Activated CD4-positive, alpha-beta T cell treated with anti-CD3 and anti-CD28 coated beads, Interleukin-2, amount 10 ng/mL, durations not matched to agents 7 days and 5 days (primary cell): ENCODE data around the gene BIN1. TPM values are rescaled to one million over a fixed set of nuclear protein-coding genes. Genes with fewer than 3 reads are reported as not detected.

Source experiments
- CTCF ChIA-PET: fragments of 350-600 bp; sonication (Branson Sonifier 250); formaldehyde crosslinking; loops from one replicate; lab custom pipeline; 2021; ENCODE audit warnings: antibody characterized with exemption; lab: Charles Lee
- POLR2A ChIA-PET: fragments of 350-600 bp; sonication (Branson Sonifier 250); formaldehyde crosslinking; loops from one replicate; lab custom pipeline; 2021; ENCODE audit warnings: antibody characterized with exemption; lab: Charles Lee
- DNase-seq: peaks from one replicate; pipeline ENCODE4 v3.0.0-alpha.2; 2020
- H3K27ac Mint-ChIP-seq: one replicate; pipeline ENCODE4 v1.8.0; 2021; ENCODE audit warnings: mild to moderate bottlenecking, moderate library complexity, mixed read lengths
- H3K27me3 Mint-ChIP-seq: one replicate; pipeline ENCODE4 v1.8.0; 2021; ENCODE audit warnings: mixed read lengths
- H3K36me3 Mint-ChIP-seq: one replicate; pipeline ENCODE4 v1.8.0; 2021; ENCODE audit warnings: low read depth, mixed read lengths
- H3K4me1 Mint-ChIP-seq: one replicate; pipeline ENCODE4 v1.8.0; 2021; ENCODE audit warnings: mixed read lengths
- H3K4me3 Mint-ChIP-seq: one replicate; pipeline ENCODE4 v1.8.0; 2021; ENCODE audit warnings: mild to moderate bottlenecking, moderate library complexity, mixed read lengths
- H3K9me3 Mint-ChIP-seq: one replicate; pipeline ENCODE4 v1.8.0; 2021; ENCODE audit warnings: mixed read lengths
- total RNA-seq, 2 experiments: library from RNA; stranded (reverse); gene quantifications; one replicate each; pipeline ENCODE4 v1.2.3, GENCODE V29; 2021

BIN1 gene
- total RNA-seq, 2 experiments from 2014 or later = 140 to 148 TPM

GRCh38 chr2:127046579-127046978 is 60.4 kb downstream of the BIN1 start:
- H3K9me3 Mint-ChIP-seq = no peaks in the 10 kb centered on the region
- no peaks in the 10 kb centered on the region for H3K27me3 Mint-ChIP-seq
- H3K4me3 Mint-ChIP-seq = no peak overlapping the region
- H3K4me1 Mint-ChIP-seq = peaks cover 7% of the 10 kb centered on the region
- DNase-seq = no peak
- H3K36me3 Mint-ChIP-seq = peaks cover 16% of the 10 kb centered on the region
- H3K27ac Mint-ChIP-seq = no peak overlapping the region
- ChIA-PET POLR2A (no interaction called here), CTCF (no interaction called here)

DNA sequence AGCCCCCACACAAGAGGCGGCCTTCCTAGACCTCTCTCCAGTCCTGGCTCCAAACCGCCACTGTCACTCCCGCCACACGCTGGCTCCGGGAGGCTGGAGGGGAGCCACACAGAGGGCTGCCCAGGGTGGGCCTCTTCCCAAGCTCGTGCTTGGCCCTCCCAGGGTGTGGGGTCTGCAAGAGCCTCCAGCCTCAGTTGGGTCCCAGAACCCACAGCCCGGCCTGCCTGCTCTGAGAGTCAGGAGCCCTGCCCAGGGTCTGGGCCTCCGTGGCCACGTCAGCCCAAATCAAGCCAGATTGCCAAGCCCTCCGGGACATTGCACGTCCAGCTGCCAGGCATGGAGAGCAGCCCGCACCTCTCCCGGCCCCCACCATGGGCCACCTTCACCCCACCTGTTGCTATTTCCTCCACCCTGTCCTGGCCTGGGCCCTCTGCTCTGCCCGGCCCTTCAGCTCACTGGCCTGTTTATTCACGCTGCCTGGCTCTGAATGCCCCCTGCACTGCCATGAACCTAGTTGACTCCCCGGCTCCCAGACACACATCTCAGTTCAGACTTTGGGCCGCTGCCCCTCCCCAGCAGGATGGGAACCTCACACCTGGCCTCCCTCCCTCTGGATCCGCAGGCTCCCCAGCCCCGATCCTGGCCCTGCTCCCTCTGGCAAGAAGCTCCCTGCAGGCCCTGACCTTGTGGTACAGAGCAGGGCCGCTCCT is 61.0 kb downstream of the BIN1 start:
- ChIA-PET CTCF (no interaction called here), POLR2A (no interaction called here)
- no peak overlapping the region for H3K4me3 Mint-ChIP-seq
- no peaks in the 10 kb centered on the region for H3K9me3 Mint-ChIP-seq
- H3K4me1 Mint-ChIP-seq = peaks cover 7% of the 10 kb centered on the region
- no peak for DNase-seq
- no peaks in the 10 kb centered on the region for H3K27me3 Mint-ChIP-seq
- no peak overlapping the region for H3K27ac Mint-ChIP-seq
- peaks cover 16% of the 10 kb centered on the region for H3K36me3 Mint-ChIP-seq

DNA sequence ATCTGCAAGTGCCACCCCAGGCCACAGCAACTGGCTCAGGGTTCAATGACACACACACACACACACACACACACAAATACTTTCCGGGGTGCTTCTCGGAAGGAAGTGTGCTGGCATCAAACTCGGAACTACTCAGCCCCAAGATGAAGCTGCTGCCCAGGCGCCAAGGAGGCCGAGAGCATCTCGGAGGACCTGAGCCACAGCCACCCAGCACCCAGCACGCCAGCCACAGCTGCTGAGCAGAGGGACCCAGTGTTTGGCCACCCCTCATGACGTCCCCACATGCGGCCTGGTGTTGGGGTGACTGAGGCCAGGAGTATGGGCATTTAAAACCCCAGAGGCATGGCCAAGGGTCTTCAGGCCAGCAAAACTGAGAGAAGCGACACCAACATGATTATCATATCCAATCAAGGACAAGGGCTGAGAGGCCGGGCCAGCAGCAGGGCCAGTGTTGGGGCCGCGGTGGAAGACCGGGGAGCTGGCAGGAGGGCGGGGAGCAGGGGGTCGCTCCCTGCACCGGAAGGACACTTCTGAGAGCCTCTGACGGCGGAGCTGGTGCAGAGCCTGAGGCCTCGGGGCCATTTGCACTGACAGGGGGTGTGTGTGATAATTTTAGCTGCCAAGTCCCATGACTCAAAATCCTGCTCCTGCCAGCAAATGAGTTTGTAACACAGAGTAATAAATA is 61.8 kb downstream of the BIN1 start:
- H3K36me3 Mint-ChIP-seq = peaks cover 16% of the 10 kb centered on the region
- peaks cover 2% of the 10 kb centered on the region for H3K4me1 Mint-ChIP-seq
- no peak for DNase-seq
- H3K4me3 Mint-ChIP-seq = no peak overlapping the region
- CTCF ChIA-PET = interaction anchor here (0.9 to 1.2 kb wide), 4 partner anchors 8 to 23 kb away, joined by 3 to 4 read pairs (median 4); no protein-coding TSS in a partner anchor
- no peak overlapping the region for H3K27ac Mint-ChIP-seq
- H3K9me3 Mint-ChIP-seq = no peaks in the 10 kb centered on the region
- POLR2A ChIA-PET = no interaction called here
- H3K27me3 Mint-ChIP-seq = no peaks in the 10 kb centered on the region

DNA sequence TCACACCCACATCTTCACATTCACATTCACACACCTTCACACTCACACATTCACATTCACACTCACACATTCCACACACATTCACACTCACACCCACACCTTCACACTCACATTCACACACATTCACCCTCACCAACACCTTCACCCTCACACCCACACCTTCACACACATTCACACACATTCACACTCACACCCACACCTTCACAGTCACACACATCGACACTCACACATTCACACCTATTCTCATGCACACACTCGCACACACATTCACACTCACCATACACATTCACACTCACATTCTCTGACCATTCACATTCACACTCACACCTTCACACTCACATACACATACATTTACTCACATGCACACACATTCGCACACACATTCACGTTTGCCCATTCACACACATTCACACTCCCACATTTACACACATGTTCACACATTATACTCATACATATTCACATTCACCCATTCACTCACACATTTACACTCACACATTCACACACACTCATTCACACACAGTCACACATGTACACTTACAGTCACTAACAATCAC is 62.7 kb downstream of the BIN1 start:
- H3K4me1 Mint-ChIP-seq = no peaks in the 10 kb centered on the region
- H3K27me3 Mint-ChIP-seq = no peaks in the 10 kb centered on the region
- H3K27ac Mint-ChIP-seq = no peak overlapping the region
- DNase-seq = no peak
- H3K36me3 Mint-ChIP-seq = peaks cover 14% of the 10 kb centered on the region
- no peaks in the 10 kb centered on the region for H3K9me3 Mint-ChIP-seq
- H3K4me3 Mint-ChIP-seq = no peak overlapping the region
- CTCF ChIA-PET = interaction anchor here (0.9 to 1.2 kb wide), 4 partner anchors 9 to 24 kb away, joined by 3 to 4 read pairs (median 4); no protein-coding TSS in a partner anchor
- POLR2A ChIA-PET = no interaction called here

- DNase-seq = no peak
- Mint-ChIP-seq H3K27ac (no peak overlapping the region), H3K27me3 (no peaks in the 10 kb centered on the region), H3K4me3 (no peak overlapping the region), H3K36me3 (peaks cover 12% of the 10 kb centered on the region), H3K4me1 (no peaks in the 10 kb centered on the region), H3K9me3 (no peaks in the 10 kb centered on the region)
- ChIA-PET CTCF (no interaction called here), POLR2A (no interaction called here)
These were observed 63.4 kb downstream of the BIN1 start for GRCh38 chr2:127043367-127044164.

DNA sequence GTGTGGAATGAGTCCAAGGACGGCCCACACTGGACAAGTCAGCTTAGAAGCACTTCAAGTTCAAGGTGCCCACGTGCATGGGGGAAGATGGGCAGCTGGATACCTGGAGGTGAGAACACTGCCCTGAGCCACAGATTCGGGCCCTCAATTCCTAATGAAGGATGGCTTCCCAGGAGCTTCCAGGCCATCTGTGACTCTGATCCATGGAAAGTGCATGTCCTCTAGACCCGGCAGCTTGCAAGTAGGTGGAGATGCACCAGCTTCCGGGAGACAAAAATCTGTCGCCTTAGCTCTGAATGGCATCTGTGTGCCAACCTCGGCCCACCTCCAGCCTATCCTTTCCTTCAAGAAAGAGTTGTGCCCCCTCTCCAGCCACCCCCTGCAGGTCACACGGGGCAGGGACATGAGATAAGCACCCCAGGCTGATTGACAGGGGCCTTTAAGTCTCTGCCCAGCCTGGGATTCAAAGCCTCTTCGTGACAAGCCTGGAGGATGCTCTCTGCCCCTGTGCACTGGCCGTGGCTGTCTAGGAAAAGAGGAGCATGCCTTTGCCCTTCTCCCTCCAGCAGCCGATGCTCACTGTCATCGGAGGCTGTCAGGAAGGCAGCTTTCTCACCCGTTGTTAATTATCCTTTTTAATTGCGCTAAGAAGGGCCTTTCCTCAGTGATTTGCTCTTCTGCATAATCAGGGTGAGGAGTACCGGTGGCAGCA is 65.5 kb downstream of the BIN1 start:
- POLR2A ChIA-PET = no interaction called here
- Mint-ChIP-seq H3K36me3 (peaks cover under 1% of the 10 kb centered on the region), H3K27ac (no peak overlapping the region), H3K4me3 (no peak overlapping the region), H3K4me1 (no peaks in the 10 kb centered on the region), H3K9me3 (no peaks in the 10 kb centered on the region), H3K27me3 (no peaks in the 10 kb centered on the region)
- CTCF ChIA-PET = no interaction called here
- DNase-seq = no peak

- no peaks in the 10 kb centered on the region for H3K27me3 Mint-ChIP-seq
These were observed 66.8 kb downstream of the BIN1 start for GRCh38 chr2:127040169-127040568.

GRCh38 chr2:127039387-127040031 is 67.4 kb downstream of the BIN1 start:
- DNase-seq = no peak
- ChIA-PET POLR2A (no interaction called here), CTCF (interaction anchor here (1.2 kb wide), 1 partner anchor 11 kb away, joined by 6 read pairs; no protein-coding TSS in a partner anchor)
- H3K4me1 Mint-ChIP-seq = no peaks in the 10 kb centered on the region
- H3K4me3 Mint-ChIP-seq = no peak overlapping the region
- no peaks in the 10 kb centered on the region for H3K36me3 Mint-ChIP-seq
- no peaks in the 10 kb centered on the region for H3K27me3 Mint-ChIP-seq
- H3K9me3 Mint-ChIP-seq = no peaks in the 10 kb centered on the region
- no peak overlapping the region for H3K27ac Mint-ChIP-seq

More at GRCh38 chr2:127040169-127040568, 66.8 kb downstream of the BIN1 start:
- ChIA-PET POLR2A (no interaction called here), CTCF (interaction anchor here (1.2 kb wide), 1 partner anchor 10 kb away, joined by 6 read pairs; no protein-coding TSS in a partner anchor)
- Mint-ChIP-seq H3K4me1 (no peaks in the 10 kb centered on the region), H3K4me3 (no peak overlapping the region), H3K36me3 (no peaks in the 10 kb centered on the region), H3K9me3 (no peaks in the 10 kb centered on the region), H3K27ac (no peak overlapping the region)
- DNase-seq = no peak

- ChIA-PET CTCF (no interaction called here), POLR2A (no interaction called here)
- Mint-ChIP-seq H3K4me3 (no peak overlapping the region), H3K9me3 (no peaks in the 10 kb centered on the region), H3K27ac (no peak overlapping the region), H3K36me3 (no peaks in the 10 kb centered on the region), H3K4me1 (no peaks in the 10 kb centered on the region), H3K27me3 (no peaks in the 10 kb centered on the region)
- no peak for DNase-seq
These were observed 69.5 kb downstream of the BIN1 start for GRCh38 chr2:127037476-127037875.

DNA sequence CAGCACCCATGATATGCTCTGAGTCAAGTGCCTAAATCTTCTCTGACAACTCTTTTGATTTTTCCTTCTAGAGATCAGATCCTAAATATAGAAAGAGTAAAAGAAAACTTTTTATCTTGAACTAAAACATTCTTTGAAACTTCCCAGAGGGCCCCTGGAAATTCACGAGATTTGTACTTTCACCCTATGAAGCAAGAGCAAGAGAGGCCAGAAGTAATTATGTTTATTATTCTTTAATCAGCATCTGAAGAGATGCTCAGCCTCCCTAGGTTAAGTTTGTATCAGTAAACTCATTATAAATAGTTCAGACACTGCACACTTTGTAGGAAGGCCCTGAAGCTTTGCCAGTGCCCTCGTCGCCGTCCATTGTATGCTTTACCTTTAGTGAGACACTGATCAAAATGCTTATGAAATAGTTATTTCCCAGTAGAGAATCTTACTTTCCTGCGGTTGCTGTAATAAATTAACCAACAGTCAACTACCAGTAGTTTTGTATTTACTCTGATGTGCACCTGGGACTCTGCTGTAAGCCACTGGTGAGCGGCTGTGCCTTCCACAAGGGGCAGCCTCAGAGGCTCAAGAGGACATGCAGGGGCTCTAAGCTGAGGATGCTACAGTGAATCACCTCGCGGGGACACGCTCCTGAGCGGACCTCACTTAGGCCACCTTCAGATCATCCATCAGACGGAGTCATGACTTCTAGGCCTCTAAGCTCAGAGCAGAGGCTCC is 71.9 kb downstream of the BIN1 start:
- Mint-ChIP-seq H3K27me3 (peaks cover 6% of the 10 kb centered on the region), H3K4me3 (no peak overlapping the region), H3K4me1 (no peaks in the 10 kb centered on the region), H3K27ac (no peak overlapping the region), H3K9me3 (no peaks in the 10 kb centered on the region), H3K36me3 (no peaks in the 10 kb centered on the region)
- ChIA-PET CTCF (interaction anchor here (1.3 kb wide), 1 partner anchor 15 kb away, joined by 3 read pairs; no protein-coding TSS in a partner anchor), POLR2A (no interaction called here)
- no peak for DNase-seq

- DNase-seq = no peak
- peaks cover 13% of the 10 kb centered on the region for H3K27me3 Mint-ChIP-seq
- no peaks in the 10 kb centered on the region for H3K9me3 Mint-ChIP-seq
- H3K27ac Mint-ChIP-seq = no peak overlapping the region
- CTCF ChIA-PET = no interaction called here
- no peaks in the 10 kb centered on the region for H3K36me3 Mint-ChIP-seq
- POLR2A ChIA-PET = interaction anchor here (0.5 kb wide), 1 partner anchor 31 kb away, joined by 8 read pairs; no protein-coding TSS in a partner anchor
- no peaks in the 10 kb centered on the region for H3K4me1 Mint-ChIP-seq
- no peak overlapping the region for H3K4me3 Mint-ChIP-seq
These were observed 72.9 kb downstream of the BIN1 start for GRCh38 chr2:127034051-127034450.
